Aorta (tissue), 5 donors: ENCODE measurements around the gene INAFM1. TPM values are rescaled to one million over a fixed set of nuclear protein-coding genes. Genes with fewer than 3 reads are reported as not detected.

Experiments used
- ATAC-seq: fragments of 200-7000 bp; cut with Tn5 transposase; one replicate; pipeline ENCODE4 v1.9.1; 2022; ENCODE audit warnings: moderate library complexity; ENCODE audit not compliant: low FRiP score
- DNase-seq, 2 donors: peaks; one replicate each; pipeline ENCODE4 v3.0.0-alpha.2; 2020
- H3K27ac ChIP-seq, 2 donors: one replicate each; pipeline ENCODE4 v1.5.1; 2013; ENCODE audit warnings: low read length in 2 of 2, mild to moderate bottlenecking in 2 of 2, moderate library complexity in 2 of 2, control low read depth in 1 of 2, inconsistent platforms in 1 of 2, low read depth in 1 of 2
- H3K27me3 ChIP-seq, 2 donors: one replicate each; pipeline ENCODE4 v1.6.1; 2013; ENCODE audit warnings: control low read depth in 1 of 2, low read length in 1 of 2, mild to moderate bottlenecking in 1 of 2, moderate library complexity in 1 of 2; ENCODE audit not compliant: insufficient read depth in 2 of 2, control insufficient read depth in 1 of 2
- H3K36me3 ChIP-seq, 2 donors: one replicate each; pipeline ENCODE4 v1.6.1; 2013; ENCODE audit warnings: control low read depth in 1 of 2, low read length in 1 of 2, mild to moderate bottlenecking in 1 of 2; ENCODE audit not compliant: insufficient read depth in 2 of 2, control insufficient read depth in 1 of 2
- H3K4me1 ChIP-seq, 2 donors: one replicate each; pipeline ENCODE4 v1.6.1; 2013; ENCODE audit warnings: low read length in 2 of 2, control low read depth in 1 of 2, mild to moderate bottlenecking in 1 of 2, moderate library complexity in 1 of 2; ENCODE audit not compliant: insufficient read depth in 2 of 2, control insufficient read depth in 1 of 2
- H3K4me3 ChIP-seq, 2 donors: one replicate each; pipeline ENCODE4 v1.5.1; 2013; ENCODE audit warnings: low read length in 2 of 2, control low read depth in 1 of 2, mild to moderate bottlenecking in 1 of 2
- H3K9me3 ChIP-seq: one replicate; pipeline ENCODE4 v1.6.1; 2013; ENCODE audit warnings: mild to moderate bottlenecking, low read length; ENCODE audit not compliant: control insufficient read depth
- WGBS, 2 donors: extraction: QIAGEN DNeasy Blood & Tissue Kit; methylation state at CpG; one replicate each; pipeline ENCODE4 v1.1.7; 2013; 5-methylcytosine and 5-hydroxymethylcytosine counted together
- intact Hi-C, 2 donors: fragments of 100-400 bp; cut with DNase I; formaldehyde crosslinking; loops; one replicate each; pipeline versions ENCODE4 v1.14.2 to v1.15.0; 2022
- microRNA-seq, 2 donors: library from miRNA; unstranded; fragments of <30 nt; microRNA quantifications; one replicate each; pipeline ENCODE4 v1.2.0, GENCODE V29; 2020
- polyA plus RNA-seq, 2 donors: library from polyadenylated mRNA; stranded (reverse); fragments of 200-250 nt; gene quantifications; one replicate each; pipeline ENCODE4 v1.2.3, GENCODE V29; 2013
- total RNA-seq, 2 donors: library from RNA; stranded (reverse); fragmentation: NEBNext Ultra II Directional; extraction: Animal tissue kit (Norgen Biotek cat#: 25700); gene quantifications; one replicate each; pipeline ENCODE4 v1.2.1, GENCODE V29; 2021
- donor health status: healthy with polysubstance abuse.
- donor health status: Bipolar disorder and iron deficiency.
- donor health status: DM: no; HTN: no; CAD: no.
- donor health status: DM: no; HTN: no; CAD: no.
- donor health status: DM: yes; HTN: yes; CAD: no.

The INAFM1 gene
- total and polyA plus RNA-seq, 4 donors, result 5.4 to 81.7 (median 37.1) TPM

GRCh38 chr19:47322058-47322457 is 47.4 kb downstream of the INAFM1 start:
- intact Hi-C loops, result no loop called here
- H3K27me3 ChIP-seq, result no peaks in the 10 kb centered on the region
- no peak for ATAC-seq
- no peaks in the 10 kb centered on the region for H3K36me3 ChIP-seq
- WGBS, 2 donors, result 82 to 89% methylated on average over 2 of the region's 2 CpGs
- H3K27ac ChIP-seq, result no peak overlapping the region
- DNase-seq, result no peak
- H3K4me3 ChIP-seq, result no peak overlapping the region
- H3K4me1 ChIP-seq, result no peaks in the 10 kb centered on the region
- no peaks in the 10 kb centered on the region for H3K9me3 ChIP-seq

DNA sequence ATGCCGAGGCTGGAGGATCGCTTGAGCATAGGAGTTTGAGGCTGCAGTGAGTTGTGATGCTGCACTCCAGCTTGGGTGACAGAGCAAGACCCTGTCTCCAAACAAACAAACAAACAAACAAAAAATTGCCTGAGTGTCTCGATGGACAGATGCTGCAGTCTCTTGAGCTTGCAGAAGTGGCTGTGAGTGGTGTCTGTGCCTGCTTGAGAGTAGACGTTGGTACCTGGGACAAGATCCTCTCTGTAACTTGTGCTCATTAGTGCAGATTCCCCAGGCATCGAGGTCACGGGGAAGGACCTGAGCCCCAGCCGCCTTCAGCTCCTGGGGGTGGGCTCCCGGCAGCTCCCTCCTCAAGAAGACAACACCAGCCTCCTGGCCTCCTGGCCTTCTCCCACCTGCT is 48.7 kb downstream of the INAFM1 start:
- Histone ChIP-seq H3K27me3 (no peaks in the 10 kb centered on the region), H3K4me1 (no peaks in the 10 kb centered on the region), H3K4me3 (no peak overlapping the region), H3K27ac (no peak overlapping the region), H3K36me3 (no peaks in the 10 kb centered on the region), H3K9me3 (no peaks in the 10 kb centered on the region)
- 72% methylated on average over 8 of the region's 8 CpGs for WGBS, 2 donors
- DNase-seq (no peak), ATAC-seq (no peak)
- intact Hi-C loops, result no loop called here

GRCh38 chr19:47323872-47324271 is 49.2 kb downstream of the INAFM1 start:
- DNase-seq (peak in 1 of 2 donors; percentile 78), ATAC-seq (peak; percentile 55)
- Histone ChIP-seq H3K9me3 (no peaks in the 10 kb centered on the region), H3K27me3 (no peaks in the 10 kb centered on the region), H3K4me1 (no peaks in the 10 kb centered on the region), H3K4me3 (no peak overlapping the region), H3K36me3 (no peaks in the 10 kb centered on the region), H3K27ac (no peak overlapping the region)
- WGBS, 2 donors, result 81 to 83% methylated on average over 12 of the region's 12 CpGs
- intact Hi-C loops, result no loop called here

DNA sequence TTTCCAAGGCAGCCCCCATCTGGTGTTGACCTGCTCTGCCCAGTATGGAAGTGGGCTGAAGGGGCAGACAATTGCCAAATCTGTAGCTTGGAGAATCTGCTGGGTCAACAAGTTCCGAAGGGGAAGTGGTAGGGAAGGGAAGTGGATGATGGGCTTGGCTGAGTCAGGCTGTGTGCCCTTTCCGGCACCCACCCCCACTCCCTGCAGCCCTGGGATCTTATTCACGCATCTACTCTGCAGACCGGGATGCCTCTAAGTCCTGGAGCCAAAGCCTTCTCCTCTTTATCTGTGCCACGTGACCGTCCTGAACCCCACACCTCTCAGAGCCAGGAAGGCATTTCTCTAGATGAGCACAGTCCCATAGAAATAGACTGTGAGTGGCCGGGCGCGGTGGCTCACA is 49.8 kb downstream of the INAFM1 start:
- Histone ChIP-seq H3K9me3 (no peaks in the 10 kb centered on the region), H3K27ac (no peak overlapping the region), H3K4me3 (no peak overlapping the region), H3K36me3 (no peaks in the 10 kb centered on the region), H3K27me3 (no peaks in the 10 kb centered on the region), H3K4me1 (no peaks in the 10 kb centered on the region)
- ATAC-seq (peak; percentile 71), DNase-seq (peak in 1 of 2 donors; percentile 82)
- intact Hi-C loops, result no loop called here
- 59 to 64% methylated on average over 9 of the region's 9 CpGs for WGBS, 2 donors

Small RNA genes within 50 kb of the gene (microRNA-seq; reads per million reads assigned to microRNA genes)
- 0 reads per million in 2 donors for gene MIR3190
- gene MIR3191, result 0 reads per million in 2 donors

Other genes with a start within 250 kb of the INAFM1 start
- gene TMEM160, start 226.3 kb upstream of the INAFM1 start, total RNA-seq, result 10 to 100 TPM; 20.6 to 25.6 TPM
- 10 to 100 TPM in 1 of 2 donors, 1 to 10 TPM in 1; 2.5 to 17.8 TPM for gene TMEM160, start 226.3 kb upstream of the INAFM1 start, polyA plus RNA-seq
- gene ZC3H4, start 161.1 kb upstream of the INAFM1 start, total RNA-seq, result 10 to 100 TPM; 33.9 to 34.6 TPM
- 10 to 100 TPM in 1 of 2 donors, 1 to 10 TPM in 1; 5.7 to 10.4 TPM for gene ZC3H4, start 161.1 kb upstream of the INAFM1 start, polyA plus RNA-seq
- gene SAE1, start 144.1 kb upstream of the INAFM1 start, total RNA-seq, result 10 to 100 TPM; 44.5 to 64.9 TPM
- 10 to 100 TPM; 49.5 to 59.0 TPM for gene SAE1, start 144.1 kb upstream of the INAFM1 start, polyA plus RNA-seq
- gene BBC3, start 43.7 kb upstream of the INAFM1 start, total RNA-seq, result 1 to 10 TPM; 8.0 to 8.6 TPM
- gene BBC3, start 43.7 kb upstream of the INAFM1 start, polyA plus RNA-seq, result 1 to 10 TPM; 6.1 TPM
- gene CCDC9, start 18.4 kb upstream of the INAFM1 start, total RNA-seq, result 10 to 100 TPM; 43.4 to 43.8 TPM
- gene CCDC9, start 18.4 kb upstream of the INAFM1 start, polyA plus RNA-seq, result 10 to 100 TPM; 20.7 to 35.8 TPM
- gene C5AR1, start 35.0 kb downstream of the INAFM1 start, total RNA-seq, result 10 to 100 TPM; 38.7 to 52.7 TPM
- 10 to 100 TPM in 1 of 2 donors, 1 to 10 TPM in 1; 7.9 to 12.5 TPM for gene C5AR1, start 35.0 kb downstream of the INAFM1 start, polyA plus RNA-seq
- gene C5AR2, start 57.3 kb downstream of the INAFM1 start, total RNA-seq, result 10 to 100 TPM in 1 of 2 donors, 1 to 10 TPM in 1; 8.0 to 13.6 TPM
- gene C5AR2, start 57.3 kb downstream of the INAFM1 start, polyA plus RNA-seq, result under 1 TPM; 0.20 to 0.38 TPM
- gene DHX34, start 74.4 kb downstream of the INAFM1 start, total RNA-seq, result 10 to 100 TPM in 1 of 2 donors, 1 to 10 TPM in 1; 8.9 to 14.6 TPM
- 10 to 100 TPM in 1 of 2 donors, 1 to 10 TPM in 1; 1.5 to 10.3 TPM for gene DHX34, start 74.4 kb downstream of the INAFM1 start, polyA plus RNA-seq
- 10 to 100 TPM in 1 of 2 donors, 1 to 10 TPM in 1; 7.7 to 19.6 TPM for gene MEIS3, start 144.6 kb downstream of the INAFM1 start, total RNA-seq
- gene MEIS3, start 144.6 kb downstream of the INAFM1 start, polyA plus RNA-seq, result 1 to 10 TPM in 1 of 2 donors, under 1 TPM in 1; 0.75 to 3.9 TPM
- gene SLC8A2, start 197.0 kb downstream of the INAFM1 start, total RNA-seq, result under 1 TPM; 0.23 to 0.72 TPM
- not detected for gene SLC8A2, start 197.0 kb downstream of the INAFM1 start, polyA plus RNA-seq
- gene KPTN, start 209.3 kb downstream of the INAFM1 start, total RNA-seq, result 1 to 10 TPM; 3.0 to 4.3 TPM
- gene KPTN, start 209.3 kb downstream of the INAFM1 start, polyA plus RNA-seq, result 10 to 100 TPM; 12.3 to 24.8 TPM
- gene NAPA, start 240.2 kb downstream of the INAFM1 start, total RNA-seq, result 10 to 100 TPM; 63.5 to 79.8 TPM
- 10 to 100 TPM; 61.7 to 94.0 TPM for gene NAPA, start 240.2 kb downstream of the INAFM1 start, polyA plus RNA-seq